DOHH2 (cell line): ENCODE measurements around the gene WFDC1.

Experiments used
- CTCF ChIP-seq: fragments of 200-600 bp; sonication (generic); IDR thresholded peaks from one replicate; pipeline ENCODE4 v1.5.1; 2014; ENCODE audit warnings: antibody characterized with exemption, mild to moderate bottlenecking, low read depth, low read length; ENCODE audit not compliant: poor library complexity, severe bottlenecking
- EZH2phosphoT487 ChIP-seq: fragments of 200-600 bp; sonication (generic); IDR thresholded peaks from 2 replicates; pipeline ENCODE4 v1.6.1; 2017; ENCODE audit warnings: borderline replicate concordance, mild to moderate bottlenecking, antibody characterized with exemption, low read length, moderate library complexity, mixed read lengths

DNA sequence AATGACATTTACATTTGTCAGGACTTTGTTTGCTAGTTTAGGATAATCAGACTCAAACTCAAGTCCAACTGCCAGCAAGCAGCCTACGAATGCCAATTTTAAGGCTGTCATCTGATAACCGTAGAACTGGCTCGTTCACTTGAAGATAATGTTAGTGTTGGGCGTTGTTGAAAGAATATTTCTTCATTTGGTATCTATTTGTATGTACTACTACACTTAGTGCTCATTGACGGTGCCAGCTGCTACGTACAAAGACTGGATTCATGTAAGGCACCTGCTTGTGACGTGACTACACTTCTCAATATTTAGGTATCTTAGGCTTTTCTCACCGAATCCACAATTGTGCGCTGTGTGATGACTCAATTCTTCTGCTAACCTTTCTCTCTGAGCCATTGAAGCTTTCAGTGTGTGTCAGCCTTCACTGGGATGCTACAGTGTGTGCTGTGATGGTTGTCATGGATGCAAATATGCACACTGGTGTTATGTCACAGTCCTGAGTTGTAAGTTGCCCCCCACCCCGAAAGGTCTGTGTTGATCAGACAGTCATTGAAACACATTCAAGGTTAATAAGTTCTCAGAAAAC lies 79.3 kb downstream of the WFDC1 start:
- TF ChIP-seq CTCF, result no peak
- no peak for TF ChIP-seq EZH2phosphoT487
